Heart right ventricle (tissue), 16 donors: ENCODE data around the gene NARS2. TPM values are rescaled to one million over a fixed set of nuclear protein-coding genes. Genes with fewer than 3 reads are reported as not detected.

Source experiments
- ATAC-seq, 8 donors: fragments of 200-7000 bp; cut with Tn5 transposase; one replicate each; pipeline ENCODE4 v1.9.1; 2020; ENCODE audit warnings: mild to moderate bottlenecking in 8 of 8, moderate library complexity in 8 of 8, moderate number of reproducible peaks in 1 of 8
- DNase-seq, 2 donors: peaks; one replicate each; pipeline ENCODE4 v3.0.0-alpha.2; 2020
- H3K27ac ChIP-seq, 10 donors: fragments of 200-600 bp; sonication (generic) in 2 of 10; one replicate each; pipeline versions ENCODE4 v1.5.0 to v1.8.0; 2020 to 2022; ENCODE audit warnings: mild to moderate bottlenecking in 3 of 10
- H3K27me3 ChIP-seq, 7 donors: fragments of 200-600 bp; one replicate each; pipeline ENCODE4 v1.8.0; 2021 to 2022; ENCODE audit warnings: mild to moderate bottlenecking in 2 of 7
- H3K36me3 ChIP-seq, 9 donors: fragments of 200-600 bp; sonication (generic) in 1 of 9; one replicate each; pipeline versions ENCODE4 v1.5.0 to v1.8.0; 2020 to 2022; ENCODE audit warnings: mild to moderate bottlenecking in 2 of 9
- H3K4me1 ChIP-seq, 9 donors: fragments of 200-600 bp; sonication (generic) in 1 of 9; one replicate each; pipeline versions ENCODE4 v1.5.0 to v1.8.0; 2020 to 2022; ENCODE audit warnings: mild to moderate bottlenecking in 4 of 9
- H3K4me3 ChIP-seq, 10 donors: fragments of 200-600 bp; sonication (generic) in 2 of 10; one replicate each; pipeline versions ENCODE4 v1.5.0 to v1.8.0; 2020 to 2022; ENCODE audit warnings: mild to moderate bottlenecking in 7 of 10, moderate library complexity in 2 of 10
- H3K9me3 ChIP-seq, 11 donors: fragments of 200-600 bp in 10 of 11; sonication (generic) in 2 of 11; one replicate each; pipeline versions ENCODE4 v1.5.0 to v1.8.0; 2013 to 2022; ENCODE audit warnings: mild to moderate bottlenecking in 2 of 11, control low read depth in 1 of 11, moderate library complexity in 1 of 11
- WGBS, 2 donors: extraction: QIAGEN DNeasy Blood & Tissue Kit; methylation state at CpG; one replicate each; pipeline ENCODE4 v1.1.7; 2013; ENCODE audit warnings: inconsistent platforms in 1 of 2; 5-methylcytosine and 5-hydroxymethylcytosine counted together
- intact Hi-C, 10 donors: fragments of 100-400 bp; cut with DNase I; formaldehyde crosslinking; loops; one replicate each; pipeline versions ENCODE4 v1.11.1 to v1.14.2; 2022
- polyA plus RNA-seq, 2 donors: library from polyadenylated mRNA; stranded (reverse); fragments of 200-250 nt; gene quantifications; one replicate each; pipeline ENCODE4 v1.2.3, GENCODE V29; 2013
- total RNA-seq, 10 donors: library from RNA; stranded (reverse); fragmentation: NEBNext Ultra II Directional in 3 of 10; extraction: Animal tissue kit (Norgen Biotek cat#: 25700) in 3 of 10; gene quantifications; one replicate each; pipeline versions ENCODE4 v1.2.1 to v1.2.4, GENCODE V29; 2021 to 2023
- TF ChIP-seq, protein P1 (sequence below), 9 donors: fragments of 200-600 bp; sonication (generic) in 2 of 9; IDR thresholded peaks; one replicate each; pipeline versions ENCODE4 v1.5.0 to v1.8.0; 2021 to 2022; ENCODE audit warnings: antibody characterized with exemption in 9 of 9, mild to moderate bottlenecking in 5 of 9, moderate library complexity in 1 of 9
- donor health status: Arrhythmogenic right ventricular cardiomyopathy.
- donor health status: ischemic (EF 13 %, LVEDD 7.1; RV severe dilation, severe dysfunction).
- donor health status: healthy with polysubstance abuse.
- donor health status: DM: no; HTN: yes; CAD: no.
- donor health status: DM: no; HTN: no; CAD: no.
- donor health status: ischemic (EF 25% LVEDD 6.9; RV normal size, moderate dysfunction).
- donor health status: ischemic (EF 25% LVEDD 5.7; RV mildly dilated, moderate dysfunction).
- donor health status: healthy.
- donor health status: DM: yes; HTN: yes; CAD: no.
- donor health status: Ischemic cardiomyopathy.
- donor health status: ischemic (EF 35%, LVEDD 5.7; RV mildly dilated, moderate dysfunction).
- donor health status: nonischemic (EF 11% LVEDD 7.7; RV severe dilation, severe dysfunction).
- donor health status: DM: yes; HTN: yes; CAD: no.
- donor health status: PGD.
- donor health status: ischemic (EF 29% LVEDD 5.4; RV normal size, mild dysfunction).
- donor health status: nonischemic (EF 23%, LVEDD 6.1; RV moderate dilation, normal function).

The NARS2 gene
- total and polyA plus RNA-seq, 12 donors = 12.4 to 20.1 (median 16.7) TPM

- peaks cover 0 to 13% (median 0%) of the 10 kb centered on the region in 9 donors for H3K36me3 ChIP-seq
- H3K4me1 ChIP-seq = peaks cover 0 to 12% (median 0%) of the 10 kb centered on the region in 9 donors
- H3K9me3 ChIP-seq = no peaks in the 10 kb centered on the region
- H3K4me3 ChIP-seq = no peak overlapping the region
- intact Hi-C loops = no loop called here
- ATAC-seq (no peak), DNase-seq (no peak)
- WGBS, 2 donors = 97 to 98% methylated on average over 5 of the region's 5 CpGs
- no peaks in the 10 kb centered on the region for H3K27me3 ChIP-seq
- TF ChIP-seq, protein P1, sequence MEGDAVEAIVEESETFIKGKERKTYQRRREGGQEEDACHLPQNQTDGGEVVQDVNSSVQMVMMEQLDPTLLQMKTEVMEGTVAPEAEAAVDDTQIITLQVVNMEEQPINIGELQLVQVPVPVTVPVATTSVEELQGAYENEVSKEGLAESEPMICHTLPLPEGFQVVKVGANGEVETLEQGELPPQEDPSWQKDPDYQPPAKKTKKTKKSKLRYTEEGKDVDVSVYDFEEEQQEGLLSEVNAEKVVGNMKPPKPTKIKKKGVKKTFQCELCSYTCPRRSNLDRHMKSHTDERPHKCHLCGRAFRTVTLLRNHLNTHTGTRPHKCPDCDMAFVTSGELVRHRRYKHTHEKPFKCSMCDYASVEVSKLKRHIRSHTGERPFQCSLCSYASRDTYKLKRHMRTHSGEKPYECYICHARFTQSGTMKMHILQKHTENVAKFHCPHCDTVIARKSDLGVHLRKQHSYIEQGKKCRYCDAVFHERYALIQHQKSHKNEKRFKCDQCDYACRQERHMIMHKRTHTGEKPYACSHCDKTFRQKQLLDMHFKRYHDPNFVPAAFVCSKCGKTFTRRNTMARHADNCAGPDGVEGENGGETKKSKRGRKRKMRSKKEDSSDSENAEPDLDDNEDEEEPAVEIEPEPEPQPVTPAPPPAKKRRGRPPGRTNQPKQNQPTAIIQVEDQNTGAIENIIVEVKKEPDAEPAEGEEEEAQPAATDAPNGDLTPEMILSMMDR (IDR thresholded peaks at IDR 0.05) = no peak
- H3K27ac ChIP-seq = no peak overlapping the region
These were observed 123.1 kb downstream of the NARS2 start for GRCh38 chr11:78451371-78452150.

DNA sequence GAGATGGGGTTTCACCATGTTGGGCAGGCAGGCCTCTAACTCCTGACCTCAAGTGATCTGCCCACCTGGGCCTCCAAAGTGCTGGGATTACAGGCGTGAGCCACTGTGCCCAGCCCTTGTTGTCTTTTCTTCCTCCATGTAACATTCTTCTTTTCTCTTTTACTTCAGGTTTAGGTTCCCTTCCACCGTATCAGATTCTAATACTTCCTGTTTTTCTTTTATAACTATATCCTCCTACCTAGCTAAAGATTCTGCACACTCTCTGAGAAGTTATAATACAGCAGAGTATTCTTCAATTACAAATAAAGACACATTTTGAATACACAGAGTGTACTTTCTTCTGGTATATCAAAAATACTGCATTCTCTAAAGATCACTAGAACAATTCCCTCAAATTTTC is 123.8 kb downstream of the NARS2 start:
- no peaks in the 10 kb centered on the region for H3K9me3 ChIP-seq
- intact Hi-C loops = no loop called here
- 80 to 91% methylated on average over 2 of the region's 2 CpGs for WGBS, 2 donors
- peaks cover 0 to 12% (median 0%) of the 10 kb centered on the region in 9 donors for H3K4me1 ChIP-seq
- TF ChIP-seq, protein P1 (IDR thresholded peaks at IDR 0.05) = no peak
- ATAC-seq = no peak
- no peak for DNase-seq
- peaks cover 0 to 10% (median 0%) of the 10 kb centered on the region in 9 donors for H3K36me3 ChIP-seq
- H3K27ac ChIP-seq = no peak overlapping the region
- H3K27me3 ChIP-seq = no peaks in the 10 kb centered on the region
- no peak overlapping the region for H3K4me3 ChIP-seq

DNA sequence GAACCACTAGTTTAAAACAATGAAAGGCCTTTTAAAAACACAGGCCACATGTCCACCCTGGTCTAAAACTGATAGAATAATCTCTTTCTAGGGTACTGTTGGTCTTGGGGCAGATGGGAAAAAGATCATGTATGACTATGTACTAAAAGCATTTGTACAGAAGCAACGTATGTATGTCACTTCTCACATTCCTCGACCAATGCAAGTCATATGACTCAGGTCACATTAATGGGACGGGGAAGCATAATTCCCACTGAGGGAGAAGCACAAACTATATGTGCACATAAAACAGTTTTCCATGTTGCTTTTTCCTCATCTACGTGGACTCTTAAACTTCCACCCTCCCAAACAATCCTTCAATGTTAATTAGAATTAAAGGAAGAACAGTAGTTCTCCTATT is 124.8 kb downstream of the NARS2 start:
- DNase-seq (no peak), ATAC-seq (no peak)
- WGBS, 2 donors = 85 to 90% methylated on average over 4 of the region's 4 CpGs
- Histone ChIP-seq H3K9me3 (no peaks in the 10 kb centered on the region), H3K4me3 (no peak overlapping the region), H3K27ac (no peak overlapping the region), H3K27me3 (no peaks in the 10 kb centered on the region), H3K36me3 (peaks cover 0 to 4% (median 0%) of the 10 kb centered on the region in 9 donors), H3K4me1 (peaks cover 0 to 12% (median 0%) of the 10 kb centered on the region in 9 donors)
- TF ChIP-seq, protein P1 (IDR thresholded peaks at IDR 0.05) = no peak
- intact Hi-C loops = no loop called here

DNA sequence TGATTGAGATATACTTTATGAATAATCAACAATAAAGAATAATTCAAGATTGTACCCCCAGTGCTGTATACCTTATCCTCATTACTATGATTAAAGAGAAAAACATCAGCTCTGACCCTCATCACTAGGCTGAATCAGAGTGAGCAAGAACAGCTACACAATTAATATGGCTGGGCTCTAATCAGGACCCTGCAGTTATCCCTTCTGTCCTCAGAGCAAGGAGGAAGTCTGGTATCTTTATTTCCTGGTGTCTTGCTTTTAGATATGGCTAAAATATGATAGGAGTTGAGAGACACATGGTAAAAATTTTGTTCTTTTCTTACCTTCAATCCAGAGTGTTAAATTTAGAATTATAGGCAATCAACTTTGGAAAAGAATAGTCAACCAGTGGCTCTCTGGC is 128.5 kb downstream of the NARS2 start:
- intact Hi-C loops = no loop called here
- DNase-seq = no peak
- no peak for ATAC-seq
- TF ChIP-seq, protein P1 (IDR thresholded peaks at IDR 0.05) = no peak
- H3K27me3 ChIP-seq = no peaks in the 10 kb centered on the region
- H3K9me3 ChIP-seq = no peaks in the 10 kb centered on the region
- H3K4me1 ChIP-seq = no peaks in the 10 kb centered on the region
- H3K36me3 ChIP-seq = peaks cover 0 to 28% (median 10%) of the 10 kb centered on the region in 9 donors
- H3K4me3 ChIP-seq = no peak overlapping the region
- no peak overlapping the region for H3K27ac ChIP-seq
